Activated T-helper 9 cell treated with anti-CD3 and anti-CD28 coated beads, Interleukin-2, amount 50 U/mL, for 16 hours (primary cell): Measurements from ENCODE around the gene RXRG.
"Not testable (repeated sequence)": the region's sequence is repeated elsewhere in the genome, so short reads cannot be mapped to it uniquely, and the experiment has no call there.

Experiments used
- DNase-seq: peaks from one replicate; pipeline ENCODE4 v3.0.0-alpha.2; 2020; ENCODE audit warnings: low read depth

RXRG gene

DNA sequence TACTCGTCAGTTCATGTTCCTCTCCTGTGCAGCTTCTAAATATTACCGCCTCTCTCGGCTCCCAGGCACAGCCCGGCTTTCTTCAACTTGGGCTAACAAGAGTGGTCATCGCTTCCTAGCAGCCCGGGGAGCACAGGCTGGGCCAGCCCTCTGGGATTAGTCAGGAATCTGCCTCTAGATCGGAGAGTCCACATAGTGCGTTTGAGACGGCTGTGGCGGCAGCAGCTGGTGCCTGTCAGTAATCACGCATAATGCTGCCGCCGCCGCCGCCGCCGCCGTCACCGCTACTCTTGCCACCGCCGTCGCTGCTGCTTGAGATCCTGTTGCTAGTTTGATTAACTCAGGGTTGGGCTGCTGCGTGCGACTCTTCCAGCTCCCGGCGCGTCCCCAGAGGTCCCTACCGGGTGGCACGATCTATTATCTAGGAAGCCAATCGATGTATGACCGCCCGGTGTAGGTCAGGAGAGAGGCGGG, at the start of gene RXRG:
TSS of gene RXRG (minus strand) at position 230 of the 474 bp plus-strand sequence. CDS start 233 bp downstream, outside the sequence.
- DNase-seq, result no peak

DNA sequence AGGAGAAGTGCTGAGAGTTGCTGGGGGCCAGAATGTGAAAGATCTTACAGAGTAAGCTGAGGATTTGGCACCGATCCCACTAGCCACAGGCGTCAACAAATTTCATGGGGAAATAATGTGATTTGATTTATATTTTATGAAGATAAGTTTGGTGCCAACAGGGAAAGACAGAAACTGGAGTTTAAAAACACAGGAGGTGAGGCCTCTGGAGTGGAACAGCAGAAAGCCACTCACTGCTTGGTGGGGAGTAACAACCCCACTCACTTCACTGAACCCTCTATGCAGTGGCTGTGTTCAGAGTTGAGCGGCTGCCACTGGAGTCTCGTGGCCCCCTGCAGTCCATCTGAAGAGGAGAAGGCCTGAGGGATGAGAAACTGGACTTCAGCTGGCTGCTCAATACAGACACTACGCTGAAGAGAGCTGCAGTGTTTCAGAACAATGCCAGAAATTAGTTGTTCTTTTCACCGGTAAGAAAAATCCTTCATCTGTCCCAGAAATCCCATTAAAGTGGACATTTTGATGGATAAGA, 48.0 kb upstream of the RXRG start:
- no peak for DNase-seq

DNA sequence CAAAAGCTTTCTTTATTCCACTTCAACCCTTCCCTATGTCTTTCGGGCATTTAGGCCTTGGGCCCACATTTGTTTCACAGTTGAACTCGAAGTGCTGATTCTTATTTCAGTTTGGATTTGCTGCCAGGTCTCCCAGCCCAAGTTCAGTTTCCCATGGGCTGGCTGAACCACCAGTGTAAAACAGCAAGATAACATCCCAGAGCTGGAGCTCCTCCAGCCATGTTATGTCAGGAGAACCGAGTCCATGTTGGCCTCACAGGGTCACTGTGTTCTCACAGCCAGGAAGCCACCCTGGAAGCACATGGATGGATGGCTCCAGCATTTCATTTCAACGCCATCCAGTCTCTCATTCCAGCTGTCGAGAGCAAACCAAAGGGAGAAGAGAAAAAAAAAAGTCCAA, 45.2 kb upstream of the RXRG start:
- no peak for DNase-seq

DNA sequence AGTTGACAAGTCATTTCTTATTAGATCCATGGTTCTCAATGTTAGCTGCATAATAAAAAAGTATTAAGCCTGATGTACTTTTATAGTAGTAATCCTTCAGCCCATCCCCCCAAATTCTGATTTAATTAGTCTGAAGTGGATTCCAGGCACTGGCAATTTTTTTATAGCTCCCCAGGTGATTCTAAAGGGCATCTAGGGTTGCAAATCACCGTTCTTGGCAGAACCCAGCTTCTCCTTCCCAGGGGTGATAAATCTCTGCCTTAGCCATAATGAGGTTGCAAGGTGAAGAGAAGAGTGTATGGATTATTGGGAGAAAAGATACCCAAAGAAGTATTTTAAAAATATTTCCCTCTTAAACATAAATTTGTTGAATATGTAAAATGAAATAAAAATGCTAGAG, 43.0 kb upstream of the RXRG start:
- no peak for DNase-seq

GRCh38 chr1:165486663-165487062, 41.7 kb upstream of the RXRG start:
- DNase-seq, result no peak

GRCh38 chr1:165485716-165486115, 40.8 kb upstream of the RXRG start:
- DNase-seq, result no peak

DNA sequence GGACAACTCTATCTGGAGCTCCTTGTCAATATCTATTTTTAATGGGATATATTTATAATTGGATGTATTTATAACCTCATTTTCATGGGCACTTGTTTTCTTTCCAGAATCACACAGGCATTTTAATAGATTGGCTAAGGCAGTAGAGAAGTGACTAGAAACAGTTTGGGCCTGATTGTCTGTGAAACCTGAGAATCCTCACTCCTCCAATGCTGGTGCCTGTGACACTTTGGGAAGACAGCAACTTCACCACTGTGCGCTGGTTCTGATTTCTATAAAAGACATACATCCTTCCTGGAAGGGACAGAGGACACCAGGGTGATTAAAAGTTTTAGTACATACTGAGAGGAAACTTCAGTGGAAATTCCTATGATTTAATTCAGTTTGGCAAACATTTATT, 39.6 kb upstream of the RXRG start:
- no peak for DNase-seq

- DNase-seq, result no peak
Measured at GRCh38 chr1:165483412-165483811, 38.5 kb upstream of the RXRG start.

DNA sequence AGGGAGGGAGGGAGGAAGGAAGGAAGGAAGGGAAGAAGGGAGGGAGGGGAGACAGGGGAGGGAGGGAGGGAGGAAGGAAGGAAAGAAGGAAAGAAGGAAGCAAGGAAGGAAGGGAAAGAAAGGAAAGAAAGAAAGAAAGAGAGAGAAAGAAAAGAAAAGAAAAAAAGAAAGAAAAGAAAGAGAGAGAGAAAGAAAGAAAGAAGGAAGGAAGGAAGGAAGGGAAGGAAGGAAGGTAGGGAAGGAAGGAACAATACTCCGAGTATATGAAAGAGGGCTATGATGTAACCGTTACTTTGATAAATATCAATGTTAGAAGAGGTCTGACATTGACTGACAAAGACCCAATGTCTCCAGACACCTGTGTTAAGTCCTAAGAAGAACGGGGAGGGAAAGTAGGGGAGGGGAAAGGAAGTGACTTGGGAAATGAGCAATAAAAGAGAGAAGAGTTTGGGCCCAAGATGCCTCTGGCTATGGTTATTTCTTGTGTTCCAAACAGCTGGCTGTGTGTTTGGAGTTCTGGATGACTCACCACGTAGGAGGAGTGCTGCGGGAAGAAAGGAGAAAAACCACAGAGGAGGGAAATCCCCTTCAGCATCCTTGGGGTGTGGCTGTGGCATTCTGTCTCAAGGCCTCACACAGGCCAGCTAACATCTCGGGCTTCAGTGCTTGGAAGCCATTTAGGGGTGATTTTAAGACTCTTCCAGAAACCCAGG, 37.0 kb upstream of the RXRG start:
- no peak for DNase-seq

DNA sequence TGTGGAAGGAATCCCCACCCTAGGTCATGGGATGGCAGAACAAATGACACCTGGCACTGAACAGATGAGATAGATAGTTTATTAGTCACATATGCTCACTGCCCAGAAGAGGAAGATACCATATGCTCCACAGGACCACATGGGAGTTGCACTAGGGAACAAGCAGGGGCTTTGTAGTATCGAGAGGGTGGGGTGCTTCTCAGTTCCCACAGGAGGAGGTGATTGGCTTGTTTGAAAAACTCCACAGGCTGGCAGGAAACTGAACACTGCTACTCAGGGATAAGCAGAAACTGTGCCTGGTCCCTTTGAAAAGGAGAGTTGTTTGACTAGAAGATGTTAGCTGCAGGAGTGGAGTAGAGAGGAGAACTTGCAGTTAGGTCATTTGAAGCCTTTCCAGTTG, 31.9 kb upstream of the RXRG start:
- no peak for DNase-seq

DNA sequence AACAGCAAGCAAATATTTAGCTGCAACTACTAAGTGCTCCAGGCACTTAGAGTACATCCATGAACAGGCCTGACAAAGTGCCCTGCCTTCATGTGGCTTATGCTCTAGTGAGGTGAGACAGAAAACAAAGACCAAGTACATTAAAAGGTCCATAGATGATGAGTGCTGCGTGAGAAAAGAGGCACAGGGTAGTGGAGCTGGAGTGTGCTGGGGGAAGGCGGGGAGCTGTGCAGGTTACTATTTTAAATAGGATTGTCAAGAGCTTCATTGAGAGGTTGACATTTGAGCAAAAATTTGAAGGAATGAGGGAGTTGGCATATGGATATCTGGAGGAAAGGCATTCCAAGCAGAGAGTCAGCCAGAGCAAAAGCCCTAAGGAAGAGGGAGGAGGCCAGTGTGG, 29.3 kb upstream of the RXRG start:
- no peak for DNase-seq

- no peak for DNase-seq
Measured at GRCh38 chr1:165473081-165473480, 28.2 kb upstream of the RXRG start.

DNA sequence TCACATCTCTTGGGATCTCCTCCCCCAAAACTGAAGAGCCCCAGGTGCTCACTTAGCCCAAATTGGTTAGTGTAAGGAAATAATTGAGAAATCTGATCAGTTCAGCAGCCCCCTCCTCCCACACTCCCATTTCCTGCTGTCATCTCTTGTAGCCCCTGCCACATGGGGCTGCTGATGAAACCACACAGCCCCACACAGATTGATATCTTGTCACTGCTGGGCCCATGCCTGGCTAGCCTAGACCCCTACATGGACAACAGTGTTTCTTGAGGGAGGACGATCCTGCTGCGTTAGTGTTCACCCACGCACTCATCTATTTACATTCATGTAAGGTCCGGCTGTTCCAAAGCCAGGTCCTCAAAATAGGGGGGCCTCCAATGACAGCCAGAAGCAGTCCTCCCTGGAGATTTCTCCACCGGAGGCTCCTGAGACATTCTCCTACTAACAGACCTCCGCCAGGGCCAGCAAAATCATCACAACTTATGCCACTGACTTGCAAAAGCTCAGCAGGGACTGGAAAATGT, 23.9 kb upstream of the RXRG start:
- no peak for DNase-seq

DNA sequence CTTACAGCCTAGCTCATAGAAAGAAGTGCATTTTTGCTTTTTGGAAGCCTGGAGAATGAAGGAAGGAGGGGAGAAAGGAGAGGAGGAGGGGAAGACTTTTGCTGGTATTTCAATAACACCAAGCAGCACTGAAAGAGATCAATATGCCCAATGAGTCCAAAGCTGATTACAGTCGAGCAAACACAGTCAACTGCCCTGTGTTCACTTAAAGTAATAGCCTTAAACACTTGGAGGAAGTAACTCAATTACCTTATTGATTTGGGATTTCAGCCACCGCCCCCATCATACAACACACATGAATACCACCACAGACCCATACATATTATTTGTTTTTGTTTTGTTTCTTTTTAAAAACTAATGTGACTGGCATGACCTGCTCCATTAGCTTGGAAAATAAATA, 23.3 kb upstream of the RXRG start:
- DNase-seq, result no peak

- no peak for DNase-seq
Measured at GRCh38 chr1:165467706-165468105, 22.8 kb upstream of the RXRG start.

GRCh38 chr1:165463978-165464377, 19.1 kb upstream of the RXRG start:
- DNase-seq, result no peak

DNA sequence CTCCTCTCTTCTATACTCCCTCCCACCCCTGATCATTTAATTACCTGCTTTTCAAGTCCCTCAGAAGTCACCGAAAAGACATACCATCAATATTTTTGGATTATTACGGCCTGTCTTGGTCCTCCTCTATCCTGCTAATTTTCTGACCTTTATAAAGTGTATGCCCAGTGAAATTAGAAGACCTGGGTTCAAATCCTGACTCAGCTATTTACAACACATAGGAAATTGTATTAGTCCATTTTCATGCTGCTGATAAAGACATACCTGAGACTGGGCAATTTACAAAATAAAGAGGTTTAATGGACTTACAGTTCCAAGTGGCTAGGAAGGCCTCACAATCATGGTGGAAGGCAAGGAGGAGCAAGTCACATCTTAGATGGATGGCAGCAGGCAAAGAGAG, 14.8 kb upstream of the RXRG start:
- DNase-seq, result not testable (repeated sequence)

GRCh38 chr1:165456861-165457260, 11.9 kb upstream of the RXRG start:
- DNase-seq, result no peak

- no peak for DNase-seq
Measured at GRCh38 chr1:165456114-165456513, 11.2 kb upstream of the RXRG start.

DNA sequence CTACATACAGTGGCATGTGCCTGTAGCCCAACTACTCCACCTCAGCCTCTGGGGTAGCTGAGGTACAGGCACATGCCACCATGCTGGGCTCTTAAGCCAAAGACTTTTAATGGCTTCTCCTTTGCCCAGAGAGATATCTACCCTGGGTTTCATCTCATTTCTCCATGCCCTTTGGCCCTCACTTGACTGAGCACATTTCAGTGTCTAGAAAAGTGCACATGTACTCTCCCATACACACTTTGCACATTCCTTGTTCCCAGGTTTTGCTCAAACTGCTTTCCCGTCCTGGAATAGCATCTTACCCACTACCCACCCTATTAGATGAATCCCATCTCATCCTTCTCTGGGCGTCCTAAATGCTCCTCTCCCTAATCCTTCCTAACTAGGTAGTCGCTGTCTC, 10.2 kb upstream of the RXRG start:
- DNase-seq, result no peak

- DNase-seq, result no peak
Measured at GRCh38 chr1:165454091-165454610, 9.2 kb upstream of the RXRG start.

- no peak for DNase-seq
Measured at GRCh38 chr1:165452336-165453130, 7.6 kb upstream of the RXRG start.

GRCh38 chr1:165451691-165452090, 6.8 kb upstream of the RXRG start:
- no peak for DNase-seq
